T-helper 2 cell (primary cell): ENCODE results near the gene ADCY5.

Source experiments
- DNase-seq, 5 experiments: peaks; one replicate each; pipeline versions ENCODE4 v3.0.0 to v3.0.0-alpha.2; 2012 to 2022

ADCY5 gene

DNA sequence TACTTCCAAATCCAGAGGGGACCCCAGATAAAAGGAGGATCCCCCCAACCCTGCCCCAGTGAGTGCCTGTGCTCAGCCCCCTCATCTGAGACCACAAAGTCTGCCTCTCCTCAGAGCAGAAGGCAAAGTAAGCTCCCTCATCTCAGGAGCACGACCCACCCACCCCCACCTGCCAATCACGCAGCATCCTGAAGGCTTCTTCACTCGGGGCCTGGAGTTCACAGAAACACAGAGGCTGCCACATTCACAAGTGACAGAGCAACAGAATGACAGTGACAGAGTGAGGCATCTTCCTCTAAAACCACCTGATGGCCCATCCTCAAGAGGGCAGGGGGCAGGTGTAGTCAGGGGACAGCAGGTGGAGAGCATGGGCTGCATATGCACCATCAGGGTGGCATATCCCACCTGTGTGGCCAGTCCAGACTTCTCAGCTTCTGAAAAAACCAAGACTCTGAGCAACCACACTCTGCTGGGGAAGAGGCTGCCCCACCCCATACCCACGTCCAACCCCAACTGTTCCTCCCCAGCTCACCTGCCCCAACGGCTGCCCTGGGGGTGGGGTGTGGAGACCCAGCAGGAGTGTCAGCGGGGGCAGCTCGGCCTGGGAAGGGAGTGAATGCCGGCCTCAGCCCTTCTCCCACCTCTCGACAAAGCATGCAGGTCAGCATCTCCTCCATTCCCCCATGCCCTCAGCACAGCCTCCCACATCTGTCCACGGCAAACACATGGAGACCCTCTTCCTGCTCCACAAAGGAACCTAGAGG lies 19.3 kb downstream of the ADCY5 start:
- DNase-seq = no peak

GRCh38 chr3:123424999-123425712 lies 23.7 kb downstream of the ADCY5 start:
- no peak for DNase-seq

GRCh38 chr3:123424321-123424998 lies 24.4 kb downstream of the ADCY5 start:
- no peak for DNase-seq

- DNase-seq = no peak
Observed at GRCh38 chr3:123423806-123424205, 25.1 kb downstream of the ADCY5 start.

GRCh38 chr3:123423031-123423430 lies 25.9 kb downstream of the ADCY5 start:
- DNase-seq = no peak

- no peak for DNase-seq
Observed at GRCh38 chr3:123422457-123422856, 26.4 kb downstream of the ADCY5 start.

DNA sequence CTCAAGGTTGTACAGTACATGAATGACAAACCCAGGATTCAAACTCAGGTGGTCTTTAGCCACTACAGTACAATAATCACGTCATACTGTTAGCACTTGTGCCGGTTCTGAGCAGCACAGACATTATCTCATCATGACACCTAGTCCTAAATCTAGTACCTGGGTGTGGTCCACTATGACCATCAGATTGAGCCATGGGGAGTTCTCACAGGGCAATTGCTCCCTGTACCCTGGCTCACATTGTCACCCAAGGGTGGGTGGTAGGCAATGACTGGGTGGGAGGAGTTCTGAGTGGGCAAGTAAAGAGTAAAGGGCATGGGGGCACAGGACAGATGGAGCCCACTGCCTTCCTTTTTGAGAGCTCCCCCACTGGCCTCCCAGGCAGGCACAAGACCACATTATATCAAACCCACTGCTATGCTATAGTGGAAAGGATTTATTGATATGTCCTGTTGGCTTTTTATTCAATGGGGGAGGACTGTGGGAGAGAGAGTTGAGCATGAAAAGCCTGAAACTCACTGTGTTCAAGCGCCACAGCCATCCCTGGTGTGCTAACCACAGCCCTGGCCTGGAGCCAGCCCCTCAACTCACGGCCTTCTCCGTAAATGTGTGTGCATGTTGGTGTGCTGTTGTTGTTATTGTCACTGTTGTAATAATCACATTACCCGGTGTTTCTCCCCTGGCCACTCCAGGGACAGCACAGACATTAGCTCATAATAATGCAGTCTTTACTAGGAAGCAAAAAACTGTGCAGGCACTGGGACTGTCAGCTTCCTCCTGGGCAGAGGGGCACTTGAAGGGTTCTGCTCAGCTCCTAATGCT lies 27.3 kb downstream of the ADCY5 start:
- DNase-seq = peak in 1 of 5 experiments; percentile 28

- no peak for DNase-seq
Observed at GRCh38 chr3:123420416-123420968, 28.4 kb downstream of the ADCY5 start.

DNA sequence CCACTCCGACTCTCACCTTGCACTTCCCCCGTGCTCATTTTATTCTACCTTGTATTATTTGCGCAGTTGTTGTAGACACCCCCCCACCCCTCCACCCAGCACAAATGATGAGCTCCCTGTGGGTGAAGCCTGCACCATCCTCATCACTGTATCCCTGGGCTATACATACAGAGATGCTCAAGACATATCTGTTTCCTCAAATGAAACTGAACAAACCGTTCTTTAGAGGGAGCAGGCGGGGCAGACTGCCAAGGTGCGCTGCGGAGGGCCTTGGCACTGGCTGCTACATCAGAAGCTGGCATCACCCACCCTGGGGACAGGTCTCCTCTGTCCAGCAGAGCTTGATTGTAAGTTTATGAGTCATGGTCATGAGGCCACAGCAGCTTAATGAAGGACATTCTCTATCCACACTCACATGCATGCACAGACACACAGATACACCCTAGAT lies 29.0 kb downstream of the ADCY5 start:
- no peak for DNase-seq

GRCh38 chr3:123419181-123419849 lies 29.6 kb downstream of the ADCY5 start:
- no peak for DNase-seq

DNA sequence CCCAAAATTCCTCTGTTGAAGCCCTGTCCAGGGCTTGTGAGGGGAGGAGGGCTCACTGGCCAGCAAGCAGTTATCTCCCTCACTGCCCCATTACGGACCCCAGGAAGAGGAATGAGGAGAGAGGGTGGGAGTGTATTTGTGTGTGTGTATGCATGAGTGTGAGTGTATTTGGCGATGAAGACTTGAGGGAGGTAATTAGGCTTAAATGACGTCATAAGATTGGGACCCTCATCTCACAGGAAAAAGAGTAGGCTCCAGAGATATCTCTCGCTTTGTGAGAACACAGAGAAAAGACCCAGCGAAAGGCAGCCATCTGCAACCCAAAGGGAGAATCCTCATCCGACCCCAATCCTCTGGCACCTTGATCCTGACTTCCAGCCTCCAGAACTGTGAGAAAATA lies 32.2 kb downstream of the ADCY5 start:
- DNase-seq = no peak

- DNase-seq = no peak
Observed at GRCh38 chr3:123416173-123416572, 32.7 kb downstream of the ADCY5 start.

DNA sequence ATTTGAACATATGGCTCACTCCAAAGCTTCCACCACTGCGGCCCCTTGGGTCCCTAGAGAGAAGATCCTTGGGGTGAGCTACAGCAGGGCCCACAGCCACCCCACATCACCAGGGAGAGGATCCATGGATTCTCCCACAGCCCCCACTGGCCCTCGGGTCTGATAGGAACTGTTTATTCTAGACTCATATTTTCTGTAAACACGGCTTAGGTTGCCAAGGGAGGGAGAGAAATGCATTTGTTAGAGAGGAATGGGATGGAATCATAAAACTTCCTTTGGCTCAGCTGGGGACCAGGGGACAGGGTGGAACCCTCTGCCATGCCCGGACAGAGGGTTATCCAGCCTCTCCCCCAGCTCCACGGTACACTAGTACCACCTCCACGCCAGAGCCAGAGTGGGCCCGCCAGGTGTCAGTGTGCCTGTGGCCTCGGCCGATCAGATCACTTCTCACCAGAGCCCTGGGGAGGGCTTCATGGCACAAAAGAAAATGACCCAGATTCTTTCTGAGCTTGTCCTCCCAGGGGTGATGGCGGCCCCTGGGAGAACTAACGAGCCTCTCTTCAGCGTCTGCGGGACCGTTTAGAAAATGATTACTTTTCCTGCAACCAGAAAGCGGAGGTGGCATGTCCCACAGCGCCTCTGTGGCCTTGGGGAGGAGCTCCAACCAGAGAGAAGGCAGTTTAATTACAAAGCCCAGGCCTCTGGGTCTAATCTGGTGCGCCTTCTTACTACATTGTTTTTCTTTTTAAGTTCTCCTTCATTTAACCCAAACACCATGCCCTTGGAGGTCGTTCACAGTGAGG lies 33.7 kb downstream of the ADCY5 start:
- no peak for DNase-seq

GRCh38 chr3:123412811-123413604 lies 35.9 kb downstream of the ADCY5 start:
- no peak for DNase-seq

DNA sequence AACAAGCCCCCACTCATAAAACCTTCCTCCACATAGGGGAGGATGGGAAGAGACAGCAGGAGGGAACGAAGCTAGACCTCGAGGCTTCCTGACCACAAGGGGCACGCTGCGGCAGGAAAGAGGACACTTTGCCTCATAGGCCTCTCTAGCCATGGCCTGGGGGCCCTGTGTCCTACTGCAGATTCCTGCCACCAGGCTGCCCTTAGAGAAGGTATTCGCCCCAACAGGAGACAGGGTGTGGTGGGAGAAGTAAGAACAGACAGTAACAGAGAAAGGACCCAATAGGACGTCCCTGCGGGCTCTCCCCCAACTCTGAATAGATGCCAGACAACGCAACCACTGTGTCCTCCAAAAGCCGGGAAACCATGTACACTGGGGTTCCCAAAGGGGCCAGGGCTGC lies 36.8 kb downstream of the ADCY5 start:
- no peak for DNase-seq

DNA sequence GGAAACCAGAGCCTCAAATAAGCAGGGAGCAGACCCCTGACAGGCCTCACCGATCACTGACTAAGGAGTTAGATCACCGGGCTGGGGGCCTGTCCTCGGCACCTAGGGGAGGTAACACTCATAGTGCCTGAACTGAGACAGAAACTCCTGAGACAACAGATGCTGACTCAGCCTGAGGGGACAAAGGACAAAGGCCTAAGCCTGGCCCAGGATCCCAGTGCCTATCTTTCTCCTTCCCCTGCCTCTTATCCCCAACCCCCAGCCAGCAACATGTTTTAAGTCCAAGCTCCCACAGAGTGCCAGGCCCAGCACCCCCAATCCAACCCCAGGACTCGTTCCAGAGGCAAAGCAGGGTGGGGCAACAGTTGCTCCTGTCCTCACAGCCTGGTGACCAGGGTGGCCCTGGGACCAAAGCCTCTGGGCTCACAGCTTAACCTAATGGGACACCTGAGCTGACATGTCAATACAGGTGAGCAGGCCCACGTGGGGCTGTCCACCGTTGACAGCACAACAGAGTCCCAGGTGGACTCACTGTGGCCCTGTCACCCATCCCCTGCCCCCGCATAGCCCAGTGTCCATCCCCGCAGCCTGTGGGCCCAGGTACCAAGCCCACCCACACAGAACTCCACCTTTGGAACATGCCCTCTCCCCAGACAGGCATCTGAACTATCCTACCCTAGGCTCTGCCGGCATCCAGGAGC lies 37.4 kb downstream of the ADCY5 start:
- DNase-seq = no peak

DNA sequence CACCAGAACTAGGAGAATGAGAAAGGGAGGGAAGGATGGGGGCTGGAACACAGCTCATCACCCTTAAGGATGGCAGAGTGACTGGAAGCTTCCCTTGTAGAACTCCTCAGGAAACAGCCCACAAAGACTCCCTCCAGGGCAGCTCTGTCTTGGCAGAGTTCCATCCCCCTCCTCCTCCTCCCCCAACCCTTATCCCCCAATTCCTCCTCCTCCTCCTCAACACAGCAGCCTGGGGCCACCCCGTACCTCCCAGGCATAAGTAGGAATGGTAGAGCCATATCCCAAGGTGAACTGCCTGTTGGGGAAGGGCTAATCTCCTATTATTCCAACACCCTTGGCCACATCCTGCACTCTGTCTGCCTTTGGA lies 38.8 kb downstream of the ADCY5 start:
- no peak for DNase-seq

DNA sequence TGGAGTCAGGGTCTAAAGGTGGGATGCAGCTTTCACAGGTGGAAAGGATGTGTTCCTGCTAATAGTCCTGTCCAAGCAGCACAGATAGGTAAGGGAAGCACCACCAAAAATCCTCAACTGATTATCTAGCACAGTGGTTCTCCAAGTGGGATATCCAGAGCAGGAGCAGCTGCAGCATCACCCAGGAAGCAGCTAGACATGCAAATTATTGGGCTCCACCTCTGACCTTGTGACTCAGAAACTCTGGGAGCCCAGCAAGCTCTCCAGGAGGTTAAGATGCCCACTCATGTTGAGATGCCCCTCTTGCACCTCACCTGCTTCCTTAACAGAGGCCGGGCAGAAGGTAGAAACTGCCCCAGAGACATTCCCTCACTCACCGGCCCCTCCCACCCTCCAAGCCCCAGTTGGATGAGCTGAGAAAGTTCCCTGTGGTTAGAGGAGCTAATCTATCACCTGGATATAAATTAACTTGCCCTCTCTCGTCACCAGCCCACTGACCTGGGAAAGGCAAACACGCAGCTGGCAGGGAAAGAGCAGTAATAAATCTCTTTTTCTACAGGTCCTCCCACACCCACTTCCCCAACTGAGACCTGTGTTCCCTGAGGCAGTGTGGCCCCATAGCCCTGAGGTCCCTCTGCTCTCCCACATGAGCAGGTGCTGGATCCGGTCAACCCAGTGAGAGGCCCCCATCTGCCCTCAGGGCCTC lies 39.3 kb downstream of the ADCY5 start:
- DNase-seq = no peak

DNA sequence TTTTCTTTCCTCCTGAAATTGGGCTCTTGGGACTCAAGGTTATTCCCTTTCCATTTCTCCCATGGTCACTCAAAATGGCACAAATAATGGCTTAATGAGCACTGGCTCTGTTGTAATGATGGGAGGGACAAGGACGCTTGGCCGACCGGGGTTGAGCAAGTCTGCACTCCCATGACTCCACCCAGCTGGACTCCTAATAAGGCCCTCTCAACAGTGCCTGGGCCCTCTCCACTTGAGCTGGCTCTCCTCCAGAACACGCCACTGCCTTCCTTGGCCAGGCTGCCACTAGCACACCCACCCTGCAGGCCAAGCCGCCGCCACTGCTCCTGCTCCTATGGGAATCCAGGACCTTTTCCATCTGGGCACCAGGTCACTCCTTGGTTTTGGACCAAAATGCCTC lies 42.3 kb downstream of the ADCY5 start:
- no peak for DNase-seq
